ENCODE measurements around the gene PIP5K1B.

GRCh38 chr9:68798423-68798822 lies 93.4 kb downstream of the PIP5K1B start:
- TF ChIP-seq CREB5 (CRISPR knock-in tag; IDR thresholded peaks at IDR 0.05; ENCODE audit: low read depth) (no peak), PATZ1 (CRISPR knock-in tag; IDR thresholded peaks at IDR 0.05; ENCODE audit: borderline replicate concordance) (no peak), ZFP3 (CRISPR knock-in tag; IDR thresholded peaks at IDR 0.05) (no peak)

All from SK-N-SH treated with all-trans-retinoic acid at 6 μM for 48 hours (cell line).